Measurements from ENCODE around the gene PTOV1. TPM values are rescaled to one million over a fixed set of nuclear protein-coding genes. Genes with fewer than 3 reads are reported as not detected.
A peak's percentile ranks its signal among the peaks of the same experiment; 100 is the strongest.

The PTOV1 gene
- total RNA-seq, 2 experiments from 2014 or later, result 99.7 to 102 TPM

- H3K4me3 Mint-ChIP-seq, result no peak overlapping the region
- POLR2A ChIA-PET, result interaction anchor here (1.0 to 3.1 kb wide), 6 partner anchors 9 to 51 kb away, joined by 3 to 25 read pairs (median 8); partner anchors contain the start of genes ATF5, IL4I1, NUP62 and PNKP
- no peaks in the 10 kb centered on the region for H3K9me3 Mint-ChIP-seq
- H3K36me3 Mint-ChIP-seq, result peaks cover 10% of the 10 kb centered on the region
- DNase-seq (peak; percentile 99), ATAC-seq (ENCODE audit: low read depth) (peak; percentile 67)
- H3K4me1 Mint-ChIP-seq, result peaks cover 23% of the 10 kb centered on the region
- no peaks in the 10 kb centered on the region for H3K27me3 Mint-ChIP-seq
- H3K27ac Mint-ChIP-seq, result no peak overlapping the region
These were observed 27.2 kb downstream of the PTOV1 start for GRCh38 chr19:49877879-49878743.

- Mint-ChIP-seq H3K4me1 (peaks cover 23% of the 10 kb centered on the region), H3K9me3 (no peaks in the 10 kb centered on the region), H3K36me3 (peaks cover 16% of the 10 kb centered on the region), H3K4me3 (no peak overlapping the region), H3K27ac (peak overlapping the region; percentile 43), H3K27me3 (no peaks in the 10 kb centered on the region)
- POLR2A ChIA-PET, result no interaction called here
- no peak for DNase-seq
- ATAC-seq (ENCODE audit: low read depth), result no peak
These were observed 27.7 kb downstream of the PTOV1 start for GRCh38 chr19:49878744-49879070.

GRCh38 chr19:49879243-49879963 lies 28.4 kb downstream of the PTOV1 start:
- DNase-seq (no peak), ATAC-seq (ENCODE audit: low read depth) (no peak)
- no peaks in the 10 kb centered on the region for H3K9me3 Mint-ChIP-seq
- H3K27ac Mint-ChIP-seq, result peak overlapping the region; percentile 43
- no peaks in the 10 kb centered on the region for H3K27me3 Mint-ChIP-seq
- peaks cover 23% of the 10 kb centered on the region for H3K4me1 Mint-ChIP-seq
- H3K4me3 Mint-ChIP-seq, result no peak overlapping the region
- H3K36me3 Mint-ChIP-seq, result peaks cover 16% of the 10 kb centered on the region
- POLR2A ChIA-PET, result no interaction called here

- POLR2A ChIA-PET, result no interaction called here
- Mint-ChIP-seq H3K36me3 (peaks cover 16% of the 10 kb centered on the region), H3K9me3 (no peaks in the 10 kb centered on the region), H3K4me1 (peaks cover 19% of the 10 kb centered on the region), H3K4me3 (no peak overlapping the region), H3K27ac (no peak overlapping the region), H3K27me3 (no peaks in the 10 kb centered on the region)
- no peak for ATAC-seq (ENCODE audit: low read depth)
- DNase-seq, result no peak
These were observed 29.4 kb downstream of the PTOV1 start for GRCh38 chr19:49880162-49880869.

- Mint-ChIP-seq H3K9me3 (no peaks in the 10 kb centered on the region), H3K27ac (no peak overlapping the region), H3K27me3 (no peaks in the 10 kb centered on the region), H3K36me3 (peaks cover 17% of the 10 kb centered on the region), H3K4me3 (no peak overlapping the region), H3K4me1 (peaks cover 14% of the 10 kb centered on the region)
- POLR2A ChIA-PET, result interaction anchor here (1.0 kb wide), 1 partner anchor 12 kb away, joined by 3 read pairs; no protein-coding TSS in a partner anchor
- DNase-seq (no peak), ATAC-seq (ENCODE audit: low read depth) (no peak)
These were observed 30.2 kb downstream of the PTOV1 start for GRCh38 chr19:49881186-49881585.

GRCh38 chr19:49881672-49882394 lies 30.9 kb downstream of the PTOV1 start:
- Mint-ChIP-seq H3K36me3 (peaks cover 17% of the 10 kb centered on the region), H3K9me3 (no peaks in the 10 kb centered on the region), H3K4me3 (no peak overlapping the region), H3K27me3 (no peaks in the 10 kb centered on the region), H3K27ac (no peak overlapping the region), H3K4me1 (peaks cover 14% of the 10 kb centered on the region)
- no peak for DNase-seq
- POLR2A ChIA-PET, result interaction anchor here (1.0 kb wide), 1 partner anchor 12 kb away, joined by 3 read pairs; no protein-coding TSS in a partner anchor
- no peak for ATAC-seq (ENCODE audit: low read depth)

- Mint-ChIP-seq H3K36me3 (peaks cover 17% of the 10 kb centered on the region), H3K4me3 (no peak overlapping the region), H3K27ac (no peak overlapping the region), H3K4me1 (peaks cover 14% of the 10 kb centered on the region), H3K27me3 (no peaks in the 10 kb centered on the region), H3K9me3 (no peaks in the 10 kb centered on the region)
- no peak for ATAC-seq (ENCODE audit: low read depth)
- POLR2A ChIA-PET, result no interaction called here
- no peak for DNase-seq
These were observed 31.7 kb downstream of the PTOV1 start for GRCh38 chr19:49882643-49883042.

- DNase-seq (no peak), ATAC-seq (ENCODE audit: low read depth) (no peak)
- H3K9me3 Mint-ChIP-seq, result no peaks in the 10 kb centered on the region
- H3K36me3 Mint-ChIP-seq, result peaks cover 15% of the 10 kb centered on the region
- H3K4me1 Mint-ChIP-seq, result peaks cover 12% of the 10 kb centered on the region
- H3K4me3 Mint-ChIP-seq, result no peak overlapping the region
- POLR2A ChIA-PET, result no interaction called here
- H3K27ac Mint-ChIP-seq, result no peak overlapping the region
- H3K27me3 Mint-ChIP-seq, result no peaks in the 10 kb centered on the region
These were observed 32.1 kb downstream of the PTOV1 start for GRCh38 chr19:49883094-49883493.

- Mint-ChIP-seq H3K36me3 (peaks cover 11% of the 10 kb centered on the region), H3K4me1 (peaks cover 3% of the 10 kb centered on the region), H3K4me3 (no peak overlapping the region), H3K27me3 (no peaks in the 10 kb centered on the region), H3K27ac (no peak overlapping the region), H3K9me3 (no peaks in the 10 kb centered on the region)
- POLR2A ChIA-PET, result no interaction called here
- ATAC-seq (ENCODE audit: low read depth) (no peak), DNase-seq (no peak)
These were observed 33.1 kb downstream of the PTOV1 start for GRCh38 chr19:49884109-49884508.

GRCh38 chr19:49884760-49885159 lies 33.8 kb downstream of the PTOV1 start:
- POLR2A ChIA-PET, result no interaction called here
- Mint-ChIP-seq H3K27me3 (no peaks in the 10 kb centered on the region), H3K27ac (no peak overlapping the region), H3K9me3 (no peaks in the 10 kb centered on the region), H3K4me1 (peaks cover 2% of the 10 kb centered on the region), H3K4me3 (no peak overlapping the region), H3K36me3 (peaks cover 10% of the 10 kb centered on the region)
- ATAC-seq (ENCODE audit: low read depth), result no peak
- DNase-seq, result no peak

GRCh38 chr19:49887037-49887664 lies 36.2 kb downstream of the PTOV1 start:
- Mint-ChIP-seq H3K36me3 (peaks cover 8% of the 10 kb centered on the region), H3K4me1 (peaks cover 2% of the 10 kb centered on the region), H3K27me3 (no peaks in the 10 kb centered on the region), H3K27ac (no peak overlapping the region), H3K4me3 (no peak overlapping the region), H3K9me3 (no peaks in the 10 kb centered on the region)
- DNase-seq, result no peak
- POLR2A ChIA-PET, result no interaction called here
- ATAC-seq (ENCODE audit: low read depth), result no peak

GRCh38 chr19:49887665-49888509 lies 36.9 kb downstream of the PTOV1 start:
- H3K4me3 Mint-ChIP-seq, result no peak overlapping the region

More at GRCh38 chr19:49887665-49888509, 36.9 kb downstream of the PTOV1 start:
- H3K4me1 Mint-ChIP-seq, result peaks cover 2% of the 10 kb centered on the region
- POLR2A ChIA-PET, result interaction anchor here (0.6 kb wide), 1 partner anchor 35 kb away, joined by 3 read pairs; no protein-coding TSS in a partner anchor
- DNase-seq (no peak), ATAC-seq (ENCODE audit: low read depth) (no peak)
- no peak overlapping the region for H3K27ac Mint-ChIP-seq
- H3K27me3 Mint-ChIP-seq, result no peaks in the 10 kb centered on the region
- H3K36me3 Mint-ChIP-seq, result peaks cover 8% of the 10 kb centered on the region
- H3K9me3 Mint-ChIP-seq, result no peaks in the 10 kb centered on the region
